SU-DHL-6 (cell line): Measurements from ENCODE around the gene TAX1BP1.
"Not testable (repeated sequence)": the region's sequence is repeated elsewhere in the genome, so short reads cannot be mapped to it uniquely, and the experiment has no call there.

ENCODE experiments used
- H2AFZ ChIP-seq: fragments of 200-600 bp; sonication (generic); 2 replicates; pipeline ENCODE4 v1.6.1; 2014; ENCODE audit warnings: low read depth, mild to moderate bottlenecking, moderate library complexity, mixed read lengths, antibody characterized with exemption, low read length; ENCODE audit not compliant: severe bottlenecking
- H3F3A ChIP-seq: fragments of 200-600 bp; shearing (Covaris generic); 2 replicates; pipeline ENCODE4 v1.6.0; 2016; ENCODE audit warnings: antibody characterized with exemption, mild to moderate bottlenecking; ENCODE audit not compliant: insufficient read depth
- H3K27ac ChIP-seq: fragments of 200-600 bp; sonication (generic); 2 replicates; pipeline ENCODE4 v1.5.1; 2016; ENCODE audit warnings: low read depth, mild to moderate bottlenecking, low read length, moderate library complexity, mixed read lengths
- H3K27me3 ChIP-seq: fragments of 200-600 bp; sonication (generic), shearing (Covaris generic); 2 replicates; pipeline ENCODE4 v1.6.0; 2014; ENCODE audit warnings: mild to moderate bottlenecking, low read length
- H3K36me3 ChIP-seq: fragments of 200-600 bp; sonication (generic); 2 replicates; pipeline ENCODE4 v1.6.1; 2014; ENCODE audit warnings: mild to moderate bottlenecking, low read length, mixed read lengths
- H3K4me2 ChIP-seq: fragments of 300-600, 200-600 bp; shearing (Covaris generic), sonication (generic); 2 replicates; pipeline ENCODE4 v1.6.0; 2014; ENCODE audit warnings: low read length, low read depth, mild to moderate bottlenecking; ENCODE audit not compliant: poor library complexity, severe bottlenecking
- H3K4me3 ChIP-seq: fragments of 200-600 bp; sonication (generic); 2 replicates; pipeline ENCODE4 v1.5.1; 2014; ENCODE audit warnings: antibody characterized with exemption, low read length, mild to moderate bottlenecking, mixed read lengths; ENCODE audit not compliant: insufficient read depth, poor library complexity, severe bottlenecking
- H3K79me2 ChIP-seq: fragments of 200-600 bp; sonication (generic); 2 replicates; pipeline ENCODE4 v1.6.1; 2014; ENCODE audit warnings: mild to moderate bottlenecking, low read length, moderate library complexity; ENCODE audit not compliant: insufficient read depth
- H3K9ac ChIP-seq: fragments of 200-600 bp; sonication (generic); 2 replicates; pipeline ENCODE4 v1.7.0; 2014; ENCODE audit warnings: mild to moderate bottlenecking, low read length
- H3K9me2 ChIP-seq: fragments of 200-600 bp; sonication (generic); replicated peaks from 2 replicates; pipeline ENCODE4 v1.6.1; 2014; ENCODE audit warnings: low read length; ENCODE audit not compliant: insufficient read depth
- H3K9me3 ChIP-seq: fragments of 200-600 bp; sonication (generic); 2 replicates; pipeline ENCODE4 v1.6.1; 2014; ENCODE audit warnings: low read length, mixed read lengths; ENCODE audit not compliant: insufficient read depth
- H4K20me1 ChIP-seq: fragments of 200-600 bp; sonication (generic); 2 replicates; pipeline ENCODE4 v1.6.1; 2014; ENCODE audit warnings: low read depth, mild to moderate bottlenecking, antibody characterized with exemption, low read length, moderate library complexity, mixed read lengths
- EZH2phosphoT487 ChIP-seq: fragments of 200-600 bp; sonication (generic), shearing (Covaris generic); conservative IDR thresholded peaks from 2 replicates; pipeline ENCODE4 v1.6.1; 2018; ENCODE audit warnings: mild to moderate bottlenecking, antibody characterized with exemption, low read length, moderate library complexity, mixed read lengths
- TF ChIP-seq, protein P1 (sequence below): fragments of 200-600 bp; sonication (generic); IDR thresholded peaks from one replicate; pipeline ENCODE4 v1.5.1; 2017; ENCODE audit warnings: antibody characterized with exemption, mild to moderate bottlenecking, low read length, moderate library complexity; ENCODE audit not compliant: insufficient read depth, poor library complexity, severe bottlenecking

The TAX1BP1 gene

DNA sequence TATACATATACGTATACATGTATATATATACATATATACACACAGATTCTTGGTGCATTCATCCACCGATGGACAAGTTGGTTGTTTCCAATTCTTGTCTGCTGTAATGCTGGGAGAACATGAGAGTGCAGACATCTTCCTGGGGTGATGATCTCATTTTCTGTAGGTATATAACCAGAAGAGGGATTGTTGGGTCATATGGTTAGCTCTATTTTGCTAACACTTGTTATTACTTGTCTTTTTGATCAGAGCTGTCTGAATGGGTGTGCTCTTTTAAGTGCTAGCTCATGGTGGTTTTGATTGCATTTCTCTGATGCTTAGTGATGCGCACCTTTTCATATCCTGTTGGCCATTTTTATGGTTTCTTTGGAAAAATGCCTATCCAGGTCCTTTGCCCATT, 106.4 kb downstream of the TAX1BP1 start:
- Histone ChIP-seq H3K36me3 (no peaks in the 10 kb centered on the region), H4K20me1 (no peaks in the 10 kb centered on the region), H3K4me3 (no peak overlapping the region), H3F3A (no peaks in the 10 kb centered on the region), H3K4me2 (no peak overlapping the region), H2AFZ (no peak overlapping the region), H3K27me3 (no peaks in the 10 kb centered on the region), H3K27ac (no peak overlapping the region), H3K9me2 (no peaks in the 10 kb centered on the region), H3K9ac (no peak overlapping the region), H3K9me3 (no peaks in the 10 kb centered on the region), H3K79me2 (no peaks in the 10 kb centered on the region)
- TF ChIP-seq, protein P1, sequence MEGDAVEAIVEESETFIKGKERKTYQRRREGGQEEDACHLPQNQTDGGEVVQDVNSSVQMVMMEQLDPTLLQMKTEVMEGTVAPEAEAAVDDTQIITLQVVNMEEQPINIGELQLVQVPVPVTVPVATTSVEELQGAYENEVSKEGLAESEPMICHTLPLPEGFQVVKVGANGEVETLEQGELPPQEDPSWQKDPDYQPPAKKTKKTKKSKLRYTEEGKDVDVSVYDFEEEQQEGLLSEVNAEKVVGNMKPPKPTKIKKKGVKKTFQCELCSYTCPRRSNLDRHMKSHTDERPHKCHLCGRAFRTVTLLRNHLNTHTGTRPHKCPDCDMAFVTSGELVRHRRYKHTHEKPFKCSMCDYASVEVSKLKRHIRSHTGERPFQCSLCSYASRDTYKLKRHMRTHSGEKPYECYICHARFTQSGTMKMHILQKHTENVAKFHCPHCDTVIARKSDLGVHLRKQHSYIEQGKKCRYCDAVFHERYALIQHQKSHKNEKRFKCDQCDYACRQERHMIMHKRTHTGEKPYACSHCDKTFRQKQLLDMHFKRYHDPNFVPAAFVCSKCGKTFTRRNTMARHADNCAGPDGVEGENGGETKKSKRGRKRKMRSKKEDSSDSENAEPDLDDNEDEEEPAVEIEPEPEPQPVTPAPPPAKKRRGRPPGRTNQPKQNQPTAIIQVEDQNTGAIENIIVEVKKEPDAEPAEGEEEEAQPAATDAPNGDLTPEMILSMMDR = no peak
- TF ChIP-seq EZH2phosphoT487 = no peak

DNA sequence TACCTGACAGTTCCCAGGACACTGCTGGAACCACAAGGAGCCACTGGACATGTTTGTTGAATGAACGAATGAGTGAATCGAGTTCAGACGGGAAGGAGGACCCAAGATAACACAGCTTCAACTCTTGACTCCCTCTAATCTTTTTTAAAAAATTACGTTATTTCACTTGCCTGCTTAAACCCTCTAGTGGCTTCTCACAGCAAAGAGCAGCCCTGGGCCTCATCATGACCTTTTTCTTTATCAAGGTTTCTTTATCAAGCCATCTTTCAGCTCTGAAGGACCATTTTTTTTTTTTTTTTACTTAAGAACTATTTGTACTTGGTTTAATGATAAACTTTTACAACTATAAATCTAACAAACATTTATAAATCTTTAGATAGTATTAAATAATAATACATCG, 110.6 kb downstream of the TAX1BP1 start:
- Histone ChIP-seq H3K9ac (no peak overlapping the region), H4K20me1 (no peaks in the 10 kb centered on the region), H3K4me2 (no peak overlapping the region), H3F3A (no peaks in the 10 kb centered on the region), H2AFZ (no peak overlapping the region), H3K9me2 (no peaks in the 10 kb centered on the region), H3K27ac (no peak overlapping the region), H3K36me3 (no peaks in the 10 kb centered on the region), H3K27me3 (no peaks in the 10 kb centered on the region), H3K79me2 (no peaks in the 10 kb centered on the region), H3K4me3 (no peak overlapping the region), H3K9me3 (no peaks in the 10 kb centered on the region)
- TF ChIP-seq, protein P1 = no peak

DNA sequence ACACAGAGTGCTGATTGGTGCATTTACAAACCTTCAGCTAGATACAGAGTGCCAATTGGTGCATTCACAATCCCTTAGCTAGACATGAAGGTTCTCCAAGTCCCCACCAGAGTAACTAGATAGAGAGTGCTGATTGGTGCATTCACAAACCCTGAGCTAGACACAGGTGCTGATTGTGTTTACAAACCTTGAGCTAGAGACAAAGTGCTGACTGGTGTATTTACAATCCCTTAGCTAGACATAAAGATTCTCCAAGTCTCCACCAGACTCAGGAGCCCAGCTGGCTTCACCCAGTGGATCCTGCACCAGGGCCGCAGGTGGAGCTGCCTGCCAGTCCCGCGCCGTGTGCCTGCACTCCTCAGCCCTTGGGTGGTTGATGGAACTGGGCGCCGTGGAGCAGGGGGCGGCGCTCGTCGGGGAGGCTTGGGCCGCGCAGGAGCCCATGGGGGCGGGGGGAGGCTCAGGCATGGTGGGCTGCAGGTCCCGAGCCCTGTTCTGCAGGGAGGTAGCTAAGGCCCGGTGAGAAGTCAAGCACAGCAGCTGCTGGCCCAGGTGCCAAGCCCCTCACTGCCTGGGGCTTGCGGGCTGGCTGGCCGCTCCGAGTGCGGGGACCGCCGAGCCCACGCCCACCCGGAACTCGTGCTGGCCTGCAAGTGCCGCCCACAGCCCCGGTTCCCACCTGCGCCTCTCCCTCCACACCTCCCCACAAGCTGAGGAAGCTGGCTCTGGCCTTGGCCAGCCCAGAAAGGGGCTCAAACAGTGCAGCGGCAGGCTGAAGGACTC, 116.9 kb downstream of the TAX1BP1 start:
- not testable (repeated sequence) for H4K20me1 ChIP-seq, H3K9me3 ChIP-seq, H3K4me3 ChIP-seq, H3K27ac ChIP-seq, H3K9ac ChIP-seq, H3K36me3 ChIP-seq, H3F3A ChIP-seq, H3K4me2 ChIP-seq, H3K9me2 ChIP-seq, H3K79me2 ChIP-seq, H3K27me3 ChIP-seq, H2AFZ ChIP-seq

DNA sequence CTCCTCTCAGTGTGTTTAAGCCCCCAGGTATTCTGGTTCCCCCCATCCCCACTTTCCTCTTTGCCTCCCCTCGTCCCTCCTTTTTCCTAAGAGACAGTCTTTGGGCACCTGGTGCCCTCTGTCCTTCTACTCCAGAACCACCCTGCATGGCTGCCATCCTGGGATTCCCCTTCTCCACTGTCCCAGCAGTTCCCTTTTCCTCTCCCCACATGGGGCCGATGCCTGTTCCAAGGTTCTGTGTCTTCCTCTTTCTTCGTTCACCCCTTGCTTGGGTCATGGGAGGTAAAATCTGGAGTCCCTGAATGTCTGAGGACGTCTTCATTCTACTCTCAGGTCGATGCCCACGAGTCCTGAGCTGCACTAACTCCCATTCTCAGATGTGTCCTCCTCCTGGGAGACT, 120.8 kb downstream of the TAX1BP1 start:
- H3K9me3 ChIP-seq = no peaks in the 10 kb centered on the region
- H3K4me2 ChIP-seq = no peak overlapping the region
- no peak overlapping the region for H2AFZ ChIP-seq
- H3K4me3 ChIP-seq = no peak overlapping the region
- no peaks in the 10 kb centered on the region for H3K79me2 ChIP-seq
- H4K20me1 ChIP-seq = no peaks in the 10 kb centered on the region
- no peaks in the 10 kb centered on the region for H3F3A ChIP-seq
- no peaks in the 10 kb centered on the region for H3K36me3 ChIP-seq
- no peak overlapping the region for H3K27ac ChIP-seq
- TF ChIP-seq, protein P1 = no peak
- no peak for TF ChIP-seq EZH2phosphoT487
- no peaks in the 10 kb centered on the region for H3K27me3 ChIP-seq
- no peak overlapping the region for H3K9ac ChIP-seq
- H3K9me2 ChIP-seq = no peaks in the 10 kb centered on the region
